HTR-8/SVneo (cell line): Measurements from ENCODE around the gene CYP4F22.
"Not testable (repeated sequence)": the region's sequence is repeated elsewhere in the genome, so short reads cannot be mapped to it uniquely, and the experiment has no call there.

Experiments
- DNase-seq: peaks from one replicate; pipeline ENCODE4 v3.0.0; 2011; ENCODE audit warnings: low spot score, mixed read lengths; ENCODE audit not compliant: insufficient read length
- FAIRE-seq: peaks from 2 replicates; lab custom pipeline; 2011; peaks lifted over from hg19 to GRCh38; lab: Jason Lieb, UNC

The CYP4F22 gene

DNA sequence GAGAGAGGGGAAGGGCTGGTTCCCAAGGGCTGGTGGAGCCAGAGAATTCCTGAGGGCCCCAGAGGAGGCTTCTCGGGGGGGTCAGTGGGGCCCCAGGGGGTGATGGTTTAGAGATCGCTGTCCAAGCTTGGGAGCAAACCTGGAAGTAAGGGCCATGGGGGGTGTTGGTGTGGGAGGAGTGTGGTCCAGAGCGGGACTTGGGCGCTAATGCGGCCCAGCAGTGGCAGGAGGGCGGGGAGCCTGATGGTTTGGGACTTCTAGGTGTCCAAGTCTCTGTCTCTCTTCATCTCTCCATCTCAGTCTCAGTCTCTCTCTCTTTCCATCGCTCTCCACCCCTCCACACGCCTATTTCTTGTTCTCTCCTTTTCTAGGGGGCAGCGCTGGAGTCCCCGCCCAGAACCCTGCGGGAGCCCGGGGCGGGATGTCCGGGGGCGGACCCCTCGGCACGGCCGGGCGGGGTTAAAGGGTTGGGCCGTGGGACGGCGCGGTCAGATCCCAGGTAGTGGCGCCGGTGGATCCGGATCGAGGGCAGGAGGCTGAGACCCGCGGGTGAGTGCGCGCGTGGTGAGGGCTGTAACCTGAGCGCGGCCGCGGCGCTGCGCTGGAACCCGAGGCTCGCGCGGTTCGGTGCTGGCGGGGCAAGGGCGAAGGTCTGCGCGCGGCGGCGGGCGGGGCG lies at the start of gene CYP4F22:
CYP4F22 (plus strand) TSS at position 491 of the 676 bp plus-strand sequence. CDS start 16,812 bp downstream, outside the sequence.
- DNase-seq (no peak), FAIRE-seq (no peak)

DNA sequence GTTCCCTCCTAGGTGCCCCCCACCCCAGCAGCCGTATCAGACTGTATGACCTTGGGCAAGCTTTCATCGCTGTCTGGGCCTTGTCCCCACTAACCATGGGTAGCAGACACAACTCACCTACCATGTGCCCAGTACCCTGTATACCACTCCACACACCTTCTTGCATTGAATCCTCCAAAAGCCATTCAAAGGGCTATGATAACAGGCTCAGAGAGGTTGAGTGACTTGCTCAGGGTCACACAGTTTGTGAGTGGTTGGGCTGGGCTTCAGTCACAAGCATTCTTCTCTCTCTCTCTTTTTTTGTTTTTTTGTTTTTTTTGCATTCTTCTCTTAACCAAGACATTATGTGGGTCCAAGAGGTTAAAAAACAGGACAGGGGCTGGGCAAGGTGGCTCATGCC lies 46.6 kb upstream of the CYP4F22 start:
- no peak for FAIRE-seq
- no peak for DNase-seq

GRCh38 chr19:15463861-15464371 lies 44.4 kb upstream of the CYP4F22 start:
- FAIRE-seq (no peak), DNase-seq (no peak)

GRCh38 chr19:15464394-15465385 lies 43.6 kb upstream of the CYP4F22 start, which contains the start of gene RASAL3:
TSS of gene RASAL3 (minus strand) at chr19:15464544. CDS start at chr19:15464358, 186 bp downstream.
- DNase-seq (no peak), FAIRE-seq (no peak)

DNA sequence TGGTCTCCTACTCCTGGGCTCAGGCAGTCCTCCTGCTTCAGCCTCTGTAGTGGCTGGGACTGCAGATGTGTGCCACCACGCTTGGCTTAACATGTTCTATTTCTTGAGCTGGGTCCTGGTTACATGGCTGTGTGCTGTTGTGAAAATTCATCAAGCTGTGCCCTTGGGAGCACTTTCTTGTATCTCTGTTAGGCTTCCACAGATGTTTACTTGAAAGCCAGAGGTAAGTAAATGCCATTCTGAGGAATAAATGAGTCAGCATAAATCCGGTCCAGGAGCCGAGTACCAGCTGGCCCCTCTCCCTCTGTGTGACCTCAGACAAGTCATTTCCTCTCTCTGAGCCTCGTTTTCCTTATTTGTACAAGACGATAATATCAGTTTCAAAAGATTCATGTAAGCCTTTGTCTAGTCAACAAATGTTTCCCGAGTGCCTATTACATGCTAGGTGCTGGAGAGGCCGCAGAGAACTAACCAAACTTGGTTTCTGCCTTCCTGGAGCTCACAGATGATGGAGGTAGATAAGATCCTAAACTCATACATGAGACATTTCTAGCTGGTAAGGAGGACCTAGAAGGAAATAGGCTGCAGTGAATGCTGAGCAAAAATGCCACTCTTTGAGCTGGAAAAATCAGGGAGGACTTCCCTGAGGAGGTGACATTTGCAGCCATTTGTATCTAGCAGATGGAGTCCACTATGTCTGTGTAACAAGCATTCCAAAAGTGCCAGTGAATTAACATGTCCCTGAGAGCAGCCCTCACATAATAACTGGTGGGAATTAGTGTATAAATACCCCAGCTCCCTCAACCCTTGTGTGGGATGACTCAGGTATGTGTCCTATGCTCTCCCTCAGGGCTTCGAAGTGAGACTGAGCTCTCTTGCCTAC lies 41.2 kb upstream of the CYP4F22 start:
- FAIRE-seq (no peak), DNase-seq (no peak)

DNA sequence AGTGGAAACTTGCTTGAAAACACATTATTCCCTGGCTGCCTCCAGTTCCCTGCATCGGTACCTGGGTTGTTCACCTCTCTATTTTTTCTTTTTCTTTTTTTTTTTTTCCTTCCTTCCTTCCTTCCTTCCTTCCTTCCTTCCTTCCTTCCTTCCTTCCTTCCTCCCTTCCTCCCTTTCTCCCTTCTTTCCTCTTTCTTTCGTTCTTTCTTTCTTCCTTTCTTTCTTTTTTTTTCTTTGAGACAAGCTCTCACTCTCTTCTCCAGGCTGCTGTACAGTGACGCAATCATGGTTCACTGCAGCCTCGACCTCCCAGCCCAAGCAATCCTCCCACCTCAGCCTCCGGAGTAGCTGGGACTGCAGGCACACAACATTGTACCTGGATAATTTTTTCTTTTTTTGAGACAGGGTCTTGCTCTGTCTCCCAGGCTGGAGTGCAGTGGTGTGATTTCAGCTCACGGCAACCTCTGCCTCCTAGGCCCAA lies 40.6 kb upstream of the CYP4F22 start:
- FAIRE-seq (no peak), DNase-seq (no peak)

DNA sequence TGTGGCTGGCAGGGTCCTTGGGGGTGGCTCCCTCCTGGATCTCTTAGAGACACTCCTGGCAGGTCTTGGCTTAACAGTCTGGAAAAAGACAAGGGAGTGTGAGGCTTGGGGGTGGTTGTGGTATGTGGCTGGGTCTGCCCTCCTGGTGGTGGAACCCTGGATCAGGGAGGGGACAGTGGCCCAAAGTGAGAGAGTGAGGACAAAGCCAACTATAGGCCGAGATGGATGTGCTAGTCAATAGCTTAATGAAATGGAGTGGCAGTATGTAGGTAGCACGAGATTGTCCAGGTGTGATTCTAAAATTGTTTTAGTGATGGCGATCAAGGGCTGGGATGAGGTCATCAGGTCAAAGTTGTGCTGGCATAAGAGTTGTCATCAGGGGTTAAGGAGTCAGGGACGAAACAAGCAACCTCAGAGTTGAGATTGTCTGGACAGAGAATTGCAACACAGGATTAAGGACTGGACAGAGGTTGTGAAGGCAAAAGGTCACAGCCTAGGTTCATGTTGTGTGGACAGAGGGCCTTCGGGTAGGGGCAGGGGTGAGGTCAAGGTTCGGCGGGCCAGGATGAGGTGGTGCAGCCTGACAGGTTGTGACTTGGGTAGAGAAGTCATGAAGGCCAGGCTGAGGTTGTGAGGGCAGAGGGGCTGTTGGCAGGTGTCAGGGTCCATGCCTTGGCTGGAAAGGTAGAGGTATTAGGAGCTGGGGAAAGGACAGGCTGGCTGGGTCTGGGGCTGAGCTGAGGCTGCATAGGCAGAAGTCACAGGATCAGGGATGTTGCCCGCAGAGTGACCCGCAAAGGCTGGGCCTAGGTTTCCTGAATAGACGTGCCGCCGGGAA lies 39.4 kb upstream of the CYP4F22 start:
- no peak for FAIRE-seq
- DNase-seq = no peak

- no peak for FAIRE-seq
- no peak for DNase-seq
Observed at GRCh38 chr19:15469513-15470297, 38.6 kb upstream of the CYP4F22 start.

DNA sequence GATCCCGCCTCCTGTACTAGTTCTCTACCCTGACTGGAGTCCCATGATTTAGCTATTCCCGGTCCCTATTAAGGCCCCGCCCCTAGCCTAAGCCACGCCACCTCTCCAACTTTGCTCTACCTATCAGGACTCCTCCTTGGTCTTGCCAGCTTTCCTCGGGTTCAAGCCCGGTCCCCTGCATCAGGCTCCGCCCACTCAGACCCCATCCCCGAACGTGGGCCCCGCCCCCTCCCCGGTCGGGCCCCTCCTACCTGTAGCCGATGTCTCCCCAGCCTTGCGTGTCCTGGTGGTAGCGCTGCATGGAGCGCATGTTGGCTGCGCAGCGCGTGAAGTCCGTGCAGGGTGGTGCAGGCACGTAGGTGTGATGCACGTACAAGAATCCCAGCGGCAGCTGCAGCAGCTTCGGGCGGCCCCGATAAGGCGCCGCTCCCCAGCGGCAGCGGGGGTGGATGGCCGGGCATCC lies 36.7 kb upstream of the CYP4F22 start:
- FAIRE-seq (no peak), DNase-seq (no peak)

DNA sequence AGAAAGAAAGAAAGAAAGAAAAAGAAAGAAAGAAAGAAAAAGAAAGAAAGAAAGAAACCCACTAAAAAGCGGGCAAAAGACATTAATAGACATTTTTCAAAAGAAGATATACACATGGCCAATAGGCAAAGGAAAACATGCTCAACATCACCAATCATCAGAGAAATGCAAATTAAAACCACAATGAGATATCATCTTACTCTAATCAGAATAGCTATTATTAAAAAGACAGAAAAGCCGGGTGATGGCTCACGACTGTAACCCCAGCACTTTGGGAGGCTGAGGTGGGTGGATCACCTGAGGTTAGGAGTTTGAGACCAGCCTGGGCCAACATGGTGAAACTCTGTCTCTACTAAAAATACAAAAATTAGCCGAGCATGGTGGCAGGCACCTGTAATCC lies 34.5 kb upstream of the CYP4F22 start:
- FAIRE-seq, DNase-seq: not testable (repeated sequence)

- no peak for DNase-seq
- FAIRE-seq = no peak
Observed at GRCh38 chr19:15475169-15475568, 33.2 kb upstream of the CYP4F22 start.

GRCh38 chr19:15475611-15476010 lies 32.7 kb upstream of the CYP4F22 start:
- DNase-seq = no peak
- no peak for FAIRE-seq

- DNase-seq = no peak
- FAIRE-seq = no peak
Observed at GRCh38 chr19:15476325-15476724, 32.0 kb upstream of the CYP4F22 start.

GRCh38 chr19:15479391-15480345 lies 28.7 kb upstream of the CYP4F22 start, which contains the start of gene PGLYRP2:
TSS of gene PGLYRP2 (minus strand) at chr19:15479501. CDS start at chr19:15479371, 130 bp downstream.
- no peak for DNase-seq
- peak; percentile 9 for FAIRE-seq

- not testable (repeated sequence) for FAIRE-seq, DNase-seq
Observed at GRCh38 chr19:15480996-15481395, 27.3 kb upstream of the CYP4F22 start.

DNA sequence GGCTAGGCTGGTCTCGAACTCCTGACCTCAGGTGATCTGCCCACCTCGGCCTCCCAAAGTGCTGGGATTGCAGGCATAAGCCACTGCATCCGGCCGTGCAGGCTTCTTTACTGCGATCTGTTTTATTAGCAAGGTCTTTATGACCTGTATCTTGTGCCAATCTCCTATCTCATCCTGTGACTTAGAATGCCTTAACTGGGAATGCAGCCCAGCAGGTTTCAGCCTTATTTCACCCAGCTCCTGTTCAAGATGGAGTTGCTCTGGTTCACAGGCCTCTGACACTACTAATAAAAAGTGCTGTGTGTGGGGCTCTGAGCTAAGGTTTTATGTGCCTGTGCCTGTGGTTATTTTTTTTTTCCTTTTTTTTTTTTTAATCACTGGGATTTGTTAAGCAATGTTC lies 22.6 kb upstream of the CYP4F22 start:
- not testable (repeated sequence) for DNase-seq, FAIRE-seq

DNA sequence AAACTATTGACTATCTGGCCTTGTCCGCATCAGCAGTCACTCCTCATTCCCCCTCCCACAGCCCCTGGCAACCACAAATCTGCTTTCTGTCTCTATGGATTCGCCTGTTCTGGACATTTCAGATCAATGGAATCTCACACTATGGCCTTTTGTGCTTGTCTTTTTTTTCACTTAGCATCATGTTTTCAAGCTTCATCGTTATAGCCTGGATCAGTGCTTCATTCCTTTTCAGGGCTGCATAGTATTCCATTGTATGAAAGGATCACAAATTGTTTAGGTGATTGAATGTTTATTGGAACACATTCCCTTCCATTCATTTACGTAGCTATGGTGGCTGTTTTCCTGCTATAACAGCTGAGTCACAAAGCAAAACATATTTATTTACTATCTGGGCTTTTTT lies 21.3 kb upstream of the CYP4F22 start:
- FAIRE-seq (no peak), DNase-seq (no peak)
